MM.1S (cell line): Measurements from ENCODE around the gene PTPN3.

ENCODE experiments used
- DNase-seq: peaks from one replicate; pipeline ENCODE4 v3.0.0-alpha.2; 2015
- H2AFZ ChIP-seq: fragments of 300-600 bp; sonication (generic); 2 replicates; pipeline ENCODE4 v1.6.0; 2016; ENCODE audit warnings: antibody characterized with exemption, low read length
- H3F3A ChIP-seq: fragments of 300-600 bp; sonication (generic); 2 replicates; pipeline ENCODE4 v1.6.1; 2016; ENCODE audit warnings: mild to moderate bottlenecking, antibody characterized with exemption, low read length, moderate library complexity, mixed read lengths; ENCODE audit not compliant: insufficient read depth
- H3K27ac ChIP-seq: fragments of 300-600 bp; sonication (generic); 2 replicates; pipeline ENCODE4 v1.5.1; 2016; ENCODE audit warnings: mild to moderate bottlenecking, low read length
- H3K27me3 ChIP-seq: fragments of 300-600 bp; sonication (generic); replicated peaks from 2 replicates; pipeline ENCODE4 v1.6.0; 2016; ENCODE audit warnings: low read length; ENCODE audit not compliant: insufficient read depth
- H3K36me3 ChIP-seq: fragments of 300-600 bp; sonication (generic); replicated peaks from 2 replicates; pipeline ENCODE4 v1.6.1; 2016; ENCODE audit warnings: mild to moderate bottlenecking, low read length, mixed read lengths; ENCODE audit not compliant: insufficient read depth
- H3K4me1 ChIP-seq: fragments of 300-600 bp; sonication (generic); 2 replicates; pipeline ENCODE4 v1.6.1; 2016; ENCODE audit warnings: low read length, mixed read lengths
- H3K4me2 ChIP-seq: fragments of 300-600 bp; sonication (generic); 2 replicates; pipeline ENCODE4 v1.6.0; 2016; ENCODE audit warnings: low read depth, low read length
- H3K4me3 ChIP-seq: fragments of 300-600 bp; sonication (generic); 2 replicates; pipeline ENCODE4 v1.5.1; 2016; ENCODE audit warnings: low read length, mixed read lengths
- H3K79me2 ChIP-seq: fragments of 300-600 bp; sonication (generic); 2 replicates; pipeline ENCODE4 v1.6.1; 2016; ENCODE audit warnings: mixed run types, low read length, mixed read lengths
- H3K9ac ChIP-seq: fragments of 300-600 bp; sonication (generic); 2 replicates; pipeline ENCODE4 v1.6.1; 2016; ENCODE audit warnings: low read length, mixed read lengths
- H3K9me2 ChIP-seq: fragments of 300-600 bp; sonication (generic); replicated peaks from 2 replicates; pipeline ENCODE4 v1.6.1; 2016; ENCODE audit warnings: mild to moderate bottlenecking, low read length, mixed read lengths; ENCODE audit not compliant: insufficient read depth
- H3K9me3 ChIP-seq: fragments of 300-600 bp; sonication (generic); replicated peaks from 2 replicates; pipeline ENCODE4 v1.6.1; 2016; ENCODE audit warnings: mild to moderate bottlenecking, low read length, mixed read lengths; ENCODE audit not compliant: insufficient read depth
- H4K20me1 ChIP-seq: fragments of 300-600 bp; sonication (generic); 2 replicates; pipeline ENCODE4 v1.6.1; 2016; ENCODE audit warnings: mild to moderate bottlenecking, low read length, moderate library complexity, mixed read lengths; ENCODE audit not compliant: insufficient read depth
- CTCF ChIP-seq: fragments of 300-600 bp; sonication (generic); IDR thresholded peaks from 2 replicates; pipeline ENCODE4 v1.5.1; 2016; ENCODE audit warnings: antibody characterized with exemption, low read length, mixed read lengths
- EZH2 ChIP-seq: fragments of 300-600 bp; sonication (generic); optimal IDR thresholded peaks from 2 replicates; pipeline ENCODE3; 2017; ENCODE audit warnings: low read depth, mild to moderate bottlenecking, antibody characterized with exemption, low read length, mixed read lengths
- EZH2phosphoT487 ChIP-seq: fragments of 300-600 bp; sonication (generic); IDR thresholded peaks from 2 replicates; pipeline ENCODE4 v1.6.1; 2018; ENCODE audit warnings: antibody characterized with exemption, low read length

Gene PTPN3

GRCh38 chr9:109454041-109454440 is 44.1 kb downstream of the PTPN3 start:
- no peaks in the 10 kb centered on the region for H3K27me3 ChIP-seq
- no peak overlapping the region for H3K27ac ChIP-seq
- no peaks in the 10 kb centered on the region for H4K20me1 ChIP-seq

GRCh38 chr9:109453210-109453842 is 44.8 kb downstream of the PTPN3 start:
- H3K27ac ChIP-seq, result no peak overlapping the region

More at GRCh38 chr9:109454041-109454440, 44.1 kb downstream of the PTPN3 start:
- DNase-seq, result no peak
- Histone ChIP-seq H3K9ac (no peak overlapping the region), H3F3A (no peaks in the 10 kb centered on the region), H3K79me2 (no peaks in the 10 kb centered on the region), H3K4me2 (no peak overlapping the region), H2AFZ (no peak overlapping the region), H3K9me3 (no peaks in the 10 kb centered on the region), H3K4me3 (no peak overlapping the region), H3K9me2 (no peaks in the 10 kb centered on the region), H3K36me3 (no peaks in the 10 kb centered on the region), H3K4me1 (no peaks in the 10 kb centered on the region)
- TF ChIP-seq EZH2 (no peak), EZH2phosphoT487 (no peak), CTCF (no peak)

GRCh38 chr9:109452761-109453160 is 45.3 kb downstream of the PTPN3 start:
- Histone ChIP-seq H3K4me2 (no peak overlapping the region), H3F3A (no peaks in the 10 kb centered on the region), H3K27ac (no peak overlapping the region), H2AFZ (no peak overlapping the region), H3K27me3 (no peaks in the 10 kb centered on the region), H3K4me1 (no peaks in the 10 kb centered on the region), H4K20me1 (no peaks in the 10 kb centered on the region), H3K36me3 (no peaks in the 10 kb centered on the region), H3K9me2 (no peaks in the 10 kb centered on the region), H3K9ac (no peak overlapping the region), H3K9me3 (no peaks in the 10 kb centered on the region), H3K79me2 (no peaks in the 10 kb centered on the region), H3K4me3 (no peak overlapping the region)
- DNase-seq, result no peak
- no peak for TF ChIP-seq EZH2phosphoT487
- TF ChIP-seq CTCF, result no peak
- TF ChIP-seq EZH2, result no peak

More at GRCh38 chr9:109453210-109453842, 44.8 kb downstream of the PTPN3 start:
- Histone ChIP-seq H3K4me3 (no peak overlapping the region), H3K36me3 (no peaks in the 10 kb centered on the region), H3F3A (no peaks in the 10 kb centered on the region), H4K20me1 (no peaks in the 10 kb centered on the region), H3K9me3 (no peaks in the 10 kb centered on the region), H2AFZ (no peak overlapping the region), H3K4me1 (no peaks in the 10 kb centered on the region), H3K27me3 (no peaks in the 10 kb centered on the region), H3K9ac (no peak overlapping the region), H3K9me2 (no peaks in the 10 kb centered on the region), H3K4me2 (no peak overlapping the region), H3K79me2 (no peaks in the 10 kb centered on the region)
- no peak for DNase-seq
- TF ChIP-seq EZH2 (no peak), EZH2phosphoT487 (no peak), CTCF (no peak)
